ENCODE measurements around the gene C15orf40.

- TF ChIP-seq POLR2A (IDR thresholded peaks at IDR 0.05; ENCODE audit: low read length) (no peak), GATA1 (IDR thresholded peaks at IDR 0.05; ENCODE audit: low read depth, low read length) (no peak)
These were observed 612 bp upstream of the C15orf40 start for GRCh38 chr15:83012076-83012426.
